Fibroblast of skin of scalp (primary cell): ENCODE measurements around the gene C3orf20.

Source experiments
- DNase-seq: peaks from one replicate; pipeline ENCODE4 v3.0.0-alpha.2; 2013

Gene C3orf20

DNA sequence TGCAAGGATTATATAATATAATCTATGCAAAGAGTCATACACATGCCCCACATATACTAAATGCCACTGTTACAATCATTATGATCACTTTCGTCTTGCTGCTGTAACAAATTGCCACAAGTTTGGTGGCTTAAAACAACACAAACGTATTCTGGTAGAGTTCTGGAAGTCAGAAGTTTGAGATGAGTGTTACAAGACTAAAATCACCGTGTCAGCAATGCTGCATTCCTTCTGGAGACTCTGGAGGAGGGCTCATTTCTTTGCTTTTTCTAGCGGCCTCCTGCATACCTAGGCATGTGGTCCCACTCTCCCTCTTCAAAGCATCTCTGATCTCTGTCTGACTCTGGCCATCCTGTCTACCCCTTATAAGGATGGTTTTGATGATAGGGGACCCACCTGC lies 24.7 kb upstream of the C3orf20 start:
- no peak for DNase-seq

DNA sequence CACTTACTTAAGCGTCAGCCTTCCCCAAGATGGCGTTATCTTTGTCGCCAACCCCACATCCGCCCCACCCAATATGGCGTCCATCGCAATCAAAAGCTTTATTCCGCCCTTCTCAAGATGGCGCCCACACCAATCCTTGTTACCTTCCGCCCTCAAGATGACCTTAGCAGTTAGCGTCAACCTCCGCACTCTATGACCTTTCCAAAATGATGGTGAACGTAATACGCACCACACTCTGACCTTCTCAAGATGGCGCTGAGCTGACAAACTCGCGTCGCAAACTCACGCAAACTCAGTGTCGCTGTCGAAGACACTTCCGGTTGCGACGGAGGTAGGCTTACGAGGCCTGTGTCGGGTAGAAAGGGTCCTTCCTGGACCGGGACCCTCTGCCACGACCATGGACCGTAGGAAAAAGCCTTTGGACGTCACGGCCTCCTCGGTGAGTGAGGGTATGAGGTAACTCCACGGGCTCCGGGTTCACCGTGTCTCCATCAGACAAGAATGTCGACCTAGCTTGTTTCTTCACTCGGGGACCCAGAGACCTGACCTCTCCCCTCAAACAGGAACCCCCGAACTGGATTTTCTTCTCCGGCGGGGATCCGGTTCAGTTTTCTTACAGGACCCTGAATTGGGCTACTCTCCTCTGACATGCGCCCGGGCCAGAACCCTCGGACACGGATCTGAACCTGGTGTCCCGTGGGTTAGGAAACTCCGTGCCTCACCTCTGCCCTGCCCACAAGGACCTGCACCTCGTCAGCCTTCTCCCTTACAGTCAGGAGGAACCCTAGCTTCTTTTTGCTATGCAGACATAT lies 23.3 kb upstream of the C3orf20 start, which contains the start of gene CCDC174:
TSS of gene CCDC174 (plus strand) at position 323 of the 812 bp plus-strand sequence. CDS start at position 398, 75 bp downstream.
- peak; percentile 99 for DNase-seq

DNA sequence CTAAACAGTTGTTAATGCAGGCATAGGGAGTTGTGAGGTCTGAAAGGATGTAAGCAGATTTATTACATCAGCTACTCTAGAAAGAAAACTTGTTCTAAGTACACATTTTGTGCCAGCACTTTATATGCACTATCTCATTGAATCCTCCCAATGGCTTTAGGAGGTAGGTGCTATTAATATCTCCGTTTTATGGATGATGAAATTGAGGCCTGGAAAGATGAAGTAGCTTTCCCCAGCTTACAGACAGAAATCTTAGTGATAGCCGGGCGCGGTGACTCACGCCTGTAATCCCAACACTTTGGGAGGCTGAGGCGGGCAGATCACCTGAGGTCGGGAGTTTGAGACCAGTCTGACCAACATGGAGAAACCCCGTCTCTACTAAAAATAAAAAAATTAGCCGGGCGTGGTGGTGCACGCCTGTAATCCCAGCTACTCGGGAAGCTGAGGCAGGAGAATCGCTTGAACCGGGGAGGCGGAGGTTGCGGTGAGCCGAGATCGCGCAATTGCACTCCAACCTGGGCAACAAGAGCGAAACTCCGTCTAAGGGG lies 22.5 kb upstream of the C3orf20 start:
- DNase-seq: peak; percentile 32

DNA sequence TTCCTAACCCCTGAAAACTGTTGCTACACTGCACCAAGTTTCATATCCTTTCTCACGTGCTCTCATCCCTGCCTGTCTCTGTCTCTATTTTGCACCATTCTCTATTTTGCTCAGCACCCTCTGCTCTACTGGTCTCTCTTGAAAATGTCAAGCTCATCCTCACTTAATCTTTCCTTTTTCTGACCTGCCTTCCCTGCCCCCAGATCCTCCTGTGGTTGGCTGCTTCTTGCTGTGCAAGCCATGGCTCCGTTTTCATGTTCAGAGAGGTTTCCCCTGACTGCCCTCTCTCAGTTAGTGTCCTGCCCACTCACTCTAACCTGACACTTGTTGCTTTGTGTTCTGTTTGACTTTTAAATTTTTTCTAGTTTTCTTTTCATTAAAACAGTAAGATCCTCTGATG lies 17.4 kb upstream of the C3orf20 start:
- DNase-seq: no peak

DNA sequence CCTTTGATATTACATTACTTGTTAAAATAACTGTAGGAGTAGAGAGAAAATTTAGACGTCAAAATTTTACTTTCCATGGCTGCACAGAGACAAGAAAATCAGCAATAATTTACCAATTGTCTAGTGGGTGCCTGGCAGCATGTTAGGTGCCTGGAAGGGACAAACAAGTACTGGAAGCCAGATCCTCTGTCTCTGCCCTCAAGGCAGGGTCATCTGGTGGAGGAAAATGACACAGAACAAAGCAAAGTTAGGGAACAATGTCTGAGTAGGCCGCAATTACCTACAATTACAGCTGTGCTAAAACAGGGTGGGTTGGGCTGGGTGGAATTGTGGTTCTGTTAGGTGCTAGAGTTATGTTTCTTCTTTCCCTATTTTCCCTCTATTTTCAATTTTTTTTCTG lies 16.0 kb upstream of the C3orf20 start:
- no peak for DNase-seq

DNA sequence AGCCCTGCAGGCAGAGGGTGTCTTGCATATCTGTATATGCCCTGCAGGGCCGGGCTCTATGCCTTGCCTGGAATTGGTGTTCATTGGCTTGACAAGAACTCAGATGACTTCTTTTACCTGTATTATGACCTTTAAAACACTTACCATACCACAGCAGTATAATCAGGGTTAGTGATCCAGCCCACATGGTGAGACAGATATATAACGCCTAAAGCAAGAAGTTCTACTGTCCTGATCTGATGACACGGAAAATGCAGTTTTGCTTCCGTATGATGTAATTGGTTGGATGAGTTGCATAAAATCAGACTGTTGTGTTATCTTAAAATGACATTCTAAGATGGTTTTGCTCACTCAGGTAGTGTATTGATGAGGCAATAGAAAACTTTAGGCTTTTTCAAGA lies 14.0 kb upstream of the C3orf20 start:
- no peak for DNase-seq

DNA sequence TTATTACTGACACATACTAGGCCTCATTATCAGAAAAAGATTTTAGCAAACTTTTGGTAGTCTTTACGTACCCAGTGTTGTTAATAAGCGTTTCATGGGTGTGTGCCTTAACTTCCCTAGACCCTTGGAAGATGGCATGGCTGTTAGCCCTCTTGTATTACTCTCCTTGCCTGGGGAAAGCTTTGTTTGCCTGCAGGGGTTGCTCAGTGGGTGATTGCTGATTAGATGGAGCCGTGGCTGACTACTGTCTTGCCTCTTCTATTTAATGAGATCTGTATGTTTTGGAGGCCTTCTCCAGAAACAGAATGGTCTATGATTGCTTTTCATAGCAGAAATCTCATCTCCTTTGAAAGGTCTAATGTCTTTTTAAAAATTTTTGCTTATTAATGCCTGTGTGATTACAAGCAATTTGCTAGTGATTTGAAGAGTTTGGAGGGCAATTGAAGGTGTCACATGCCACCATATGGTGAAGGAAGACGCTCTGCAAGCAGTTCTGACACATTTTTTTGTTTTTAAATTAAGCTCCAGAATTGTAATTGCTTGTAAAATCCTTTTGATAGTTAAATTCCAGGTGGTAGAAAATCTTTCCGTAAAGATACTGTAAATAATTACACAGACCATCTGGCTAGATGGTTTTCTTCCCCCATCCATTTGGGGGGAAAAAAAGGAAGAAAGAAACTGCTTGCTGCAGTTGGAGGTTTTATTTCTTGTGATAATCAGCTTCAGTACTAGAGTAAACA lies 11.4 kb upstream of the C3orf20 start:
- no peak for DNase-seq

DNA sequence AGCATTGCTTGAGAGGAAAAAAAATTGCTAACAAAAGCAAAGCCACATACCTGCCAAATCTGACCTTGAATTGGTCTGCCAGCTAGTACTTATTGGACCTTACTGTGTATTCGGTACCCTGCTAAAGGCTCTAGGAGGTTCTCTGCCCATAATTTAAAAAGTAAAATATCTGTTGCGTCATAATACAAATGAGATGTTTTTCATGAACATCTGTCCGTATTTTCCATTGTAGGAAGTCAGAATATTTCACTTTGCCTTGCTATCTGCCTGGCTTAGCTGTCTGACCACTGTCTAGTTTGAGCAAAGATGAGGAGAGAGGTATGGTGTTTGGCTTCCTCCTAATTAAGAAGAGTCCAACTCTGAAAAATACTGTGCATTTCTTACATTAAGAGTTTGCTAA lies 10.8 kb upstream of the C3orf20 start:
- no peak for DNase-seq

DNA sequence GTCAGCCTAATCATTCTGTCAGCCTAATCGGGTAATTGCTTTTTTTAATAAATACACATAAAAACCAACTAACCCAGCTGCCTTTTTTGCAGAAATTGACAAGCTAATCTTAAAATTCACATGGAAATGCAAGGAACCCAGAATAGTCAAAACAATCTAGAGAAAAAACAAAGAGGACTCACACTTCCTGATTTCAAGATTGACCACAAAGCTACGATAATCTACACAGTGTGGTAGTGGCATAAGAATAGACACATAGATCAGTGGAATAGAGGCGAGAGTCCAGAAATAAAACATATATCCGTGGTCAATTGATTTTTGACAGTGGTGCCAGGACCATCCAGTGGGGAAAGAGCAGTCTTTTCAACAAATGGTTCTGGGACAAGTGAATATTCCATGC lies 2.4 kb upstream of the C3orf20 start:
- no peak for DNase-seq

DNA sequence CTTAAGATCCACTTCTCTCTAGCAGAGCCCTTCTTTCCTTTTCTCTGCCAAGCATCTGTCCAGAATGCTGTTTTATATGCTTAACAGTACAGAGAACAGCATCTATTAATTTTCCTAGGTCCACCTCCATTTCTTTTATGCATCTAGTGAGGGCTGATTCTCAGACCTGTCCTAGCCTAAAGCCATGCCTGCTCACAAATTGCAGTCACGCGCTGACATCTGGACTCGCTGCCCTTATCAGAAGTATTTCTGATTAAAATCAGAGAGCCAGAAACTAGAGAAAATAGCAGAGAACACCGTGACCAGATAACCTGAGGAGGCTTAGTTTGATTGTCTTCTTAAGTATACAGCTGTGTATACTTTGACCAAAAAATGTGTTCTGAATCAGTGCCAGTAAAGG lies 1.9 kb downstream of the C3orf20 start:
- no peak for DNase-seq

DNA sequence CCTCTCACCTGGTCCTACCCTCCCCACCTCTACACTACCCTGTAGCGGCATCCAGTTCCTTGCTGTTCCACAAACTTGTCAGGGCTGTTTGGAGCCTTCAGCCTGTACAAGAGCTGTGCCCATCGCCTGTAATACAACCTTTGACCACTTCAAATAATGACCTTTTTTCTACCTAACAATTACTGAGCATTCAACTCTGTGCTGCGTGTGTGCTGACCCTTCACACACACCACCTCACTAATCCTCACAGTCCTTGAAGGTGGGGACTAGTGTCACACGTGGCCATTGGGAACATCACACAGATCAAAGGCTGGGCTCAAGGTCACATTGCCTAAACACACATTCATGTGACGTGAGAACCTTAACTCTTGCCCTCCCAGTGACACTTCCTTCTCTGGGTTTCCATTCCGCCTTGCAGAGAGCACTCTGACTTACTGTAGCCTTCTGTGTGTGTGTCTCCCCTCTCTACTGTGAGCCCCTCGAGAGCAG lies 3.1 kb downstream of the C3orf20 start:
- no peak for DNase-seq

DNA sequence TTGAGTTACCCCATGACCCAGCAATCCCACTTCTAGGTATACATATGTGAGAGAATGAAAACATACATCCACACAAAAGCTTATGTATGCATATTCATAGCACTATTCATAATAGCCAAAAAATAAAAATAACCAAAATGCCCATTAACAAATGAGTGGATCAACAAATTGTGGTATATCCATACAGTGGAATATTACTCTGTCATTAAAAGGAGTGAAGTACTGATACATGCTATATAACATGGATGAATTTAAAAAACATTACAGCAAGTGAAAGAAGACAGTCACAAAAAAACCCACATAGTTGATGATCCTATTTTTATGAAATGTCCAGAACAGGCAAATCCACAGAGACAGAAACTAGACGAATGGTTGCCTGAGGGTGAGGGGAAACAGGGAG lies 5.2 kb downstream of the C3orf20 start:
- DNase-seq: no peak

DNA sequence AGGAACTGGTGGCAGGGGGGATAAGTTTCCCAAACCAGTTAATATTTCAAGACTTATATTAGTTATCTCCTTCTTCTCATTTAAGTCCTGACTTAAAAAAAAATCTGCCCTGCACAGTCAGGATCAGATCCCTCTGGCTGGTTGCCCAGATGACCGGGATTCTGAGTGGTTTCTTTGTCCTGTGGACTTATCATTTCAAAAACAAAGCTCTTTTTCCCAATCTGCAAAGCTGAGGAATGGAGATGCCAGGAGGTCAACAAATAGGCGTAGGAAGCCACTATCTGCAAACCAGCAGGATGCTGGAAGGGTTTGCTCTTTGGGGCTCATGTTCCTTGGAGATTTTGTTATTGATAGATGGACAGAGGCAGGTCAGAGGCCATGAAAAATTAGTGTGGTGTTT lies 5.8 kb downstream of the C3orf20 start:
- peak; percentile 4 for DNase-seq

DNA sequence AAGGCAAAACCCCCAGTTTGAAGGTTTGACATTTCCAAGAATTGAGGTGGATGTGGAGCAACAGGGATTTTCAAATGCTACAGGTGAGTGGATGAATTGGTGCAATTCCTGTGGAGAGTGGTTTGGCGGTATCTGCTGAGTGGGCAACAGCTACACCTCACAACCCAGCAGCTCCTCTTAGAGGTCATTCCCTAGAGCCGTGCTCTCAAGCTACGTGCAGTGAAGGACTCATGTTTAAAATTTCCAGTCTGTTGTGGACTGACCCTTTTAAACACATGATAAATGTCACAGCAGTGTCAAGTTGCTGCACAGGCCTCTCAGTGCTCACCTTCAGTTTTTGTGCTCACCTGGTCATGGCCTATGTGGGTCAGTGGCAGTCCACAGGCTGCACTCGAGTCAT lies 9.5 kb downstream of the C3orf20 start:
- DNase-seq: no peak

DNA sequence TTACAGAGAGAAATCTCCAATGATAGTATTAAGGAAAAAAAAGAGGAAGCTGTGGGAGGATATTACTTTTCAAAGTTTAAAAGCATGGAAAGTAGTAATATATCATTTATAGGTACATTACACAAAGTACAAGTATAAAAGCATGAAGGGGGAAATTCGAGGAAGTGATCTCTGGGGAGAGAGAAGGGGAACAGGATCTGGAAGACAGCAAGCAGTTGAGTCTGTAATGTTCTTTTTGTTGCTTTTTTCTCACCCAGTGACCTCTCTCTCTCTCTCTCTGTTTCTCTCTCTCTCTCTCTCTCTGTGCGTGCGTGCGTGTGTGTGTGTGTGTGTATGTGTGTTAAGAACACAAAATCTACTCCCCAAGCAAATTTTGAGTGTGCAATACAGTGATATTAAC lies 10.2 kb downstream of the C3orf20 start:
- no peak for DNase-seq

DNA sequence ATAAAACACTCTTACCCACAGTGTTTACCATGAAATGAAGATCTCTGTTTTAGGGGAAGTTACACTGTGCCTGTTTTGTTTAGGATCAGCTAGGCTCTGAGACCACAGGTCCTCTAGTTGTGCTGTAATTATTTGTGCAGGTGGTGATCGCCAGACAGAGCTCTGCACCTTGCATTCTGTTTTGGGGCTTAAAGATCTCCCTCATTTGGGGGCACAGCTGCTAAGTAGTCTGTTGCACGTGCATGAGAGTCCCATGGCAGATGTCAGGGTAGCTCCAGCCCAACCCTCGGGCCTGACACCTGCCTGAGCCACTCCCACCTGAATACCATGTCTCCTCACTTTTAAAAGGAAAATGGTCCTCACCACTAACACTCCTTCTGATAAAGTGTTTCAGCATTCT lies 12.4 kb downstream of the C3orf20 start:
- no peak for DNase-seq

DNA sequence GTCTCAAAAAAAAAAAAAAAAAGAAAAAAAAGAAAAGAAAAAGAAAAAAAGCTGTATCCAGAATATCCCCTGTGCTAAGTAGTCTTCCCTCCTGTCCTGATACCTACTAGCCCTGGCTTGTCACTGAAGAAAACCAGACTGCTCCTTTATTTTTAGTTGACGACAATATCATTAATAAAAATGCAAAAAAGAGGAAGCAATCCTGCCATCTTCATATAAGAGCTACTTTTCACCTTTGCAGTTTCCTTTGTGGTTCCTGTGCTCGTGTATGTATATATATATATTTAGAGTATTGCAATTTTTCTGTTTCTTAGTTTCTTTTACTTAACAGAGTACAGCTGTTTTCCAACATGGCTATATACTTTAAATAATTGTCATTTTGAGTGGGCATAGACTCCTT lies 13.6 kb downstream of the C3orf20 start:
- DNase-seq: no peak

DNA sequence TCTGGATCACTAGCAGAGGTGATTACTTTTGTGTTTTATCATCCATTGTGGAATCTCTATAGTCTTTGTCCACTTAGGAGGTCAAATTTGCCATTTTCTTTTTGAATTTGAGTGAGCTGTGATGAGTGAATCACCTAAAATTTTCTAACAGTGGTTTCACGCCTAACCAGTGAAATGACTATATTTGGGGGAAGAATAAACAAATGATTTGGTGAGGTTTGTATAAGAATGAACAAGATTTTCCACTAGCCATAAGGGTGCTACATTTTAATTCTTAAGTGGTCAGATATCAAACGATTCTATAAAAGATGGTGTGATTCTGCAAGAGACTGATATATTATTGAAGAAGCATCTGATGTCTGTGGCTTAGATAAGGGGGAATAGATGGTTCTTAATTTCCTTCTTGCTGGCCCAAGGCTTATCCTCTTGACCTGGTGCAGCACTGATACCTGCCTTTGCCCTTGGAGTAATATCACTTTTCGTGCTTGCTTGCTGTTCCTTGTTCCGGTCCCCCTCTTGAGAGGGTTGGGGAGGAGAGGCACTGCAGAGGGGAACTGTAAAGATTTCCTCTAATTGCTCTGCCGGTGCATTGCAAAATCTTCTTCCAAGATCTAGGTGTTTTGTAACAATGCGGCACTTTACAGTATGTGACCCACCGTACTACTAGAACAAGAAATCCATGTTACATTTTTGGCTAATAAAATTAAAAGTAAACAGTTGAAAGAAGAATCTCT lies 14.5 kb downstream of the C3orf20 start:
- DNase-seq: no peak

DNA sequence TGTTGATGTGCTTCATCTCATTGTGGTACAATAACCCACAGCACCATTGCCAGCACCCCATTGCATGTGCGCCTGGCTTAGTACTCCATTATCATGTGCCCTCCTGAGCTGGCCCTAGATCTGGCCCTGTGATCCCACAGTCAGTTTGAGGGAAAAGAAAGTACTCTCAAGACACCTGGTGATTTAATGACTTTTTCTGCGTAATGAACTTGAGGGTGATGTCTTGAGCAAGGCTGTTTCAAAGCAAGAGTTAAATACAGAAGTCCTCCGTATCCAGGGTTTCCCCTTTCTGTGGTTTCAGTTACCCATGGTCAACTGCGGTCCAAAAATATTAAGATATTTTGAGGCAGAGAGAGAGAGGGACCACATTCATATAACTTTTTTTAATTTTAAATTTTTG lies 16.3 kb downstream of the C3orf20 start:
- no peak for DNase-seq

DNA sequence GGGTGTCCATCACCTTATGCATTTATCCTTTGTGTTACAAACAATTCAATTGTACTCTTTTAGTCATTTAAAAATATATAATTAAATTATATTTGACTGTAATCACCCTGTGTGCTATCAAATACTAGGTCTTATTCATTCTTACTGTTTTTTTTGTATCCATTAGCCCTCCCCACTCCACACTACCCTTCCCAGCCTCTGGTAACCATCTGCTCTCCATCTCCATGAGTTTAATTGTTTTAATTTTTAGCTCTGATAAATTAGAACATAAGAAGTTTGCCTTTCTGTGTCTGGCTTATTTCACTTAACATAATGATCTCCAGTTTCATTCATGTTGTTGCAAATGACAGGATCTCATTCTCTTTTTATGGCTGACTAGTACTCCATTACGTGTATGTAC lies 16.8 kb downstream of the C3orf20 start:
- DNase-seq: no peak

DNA sequence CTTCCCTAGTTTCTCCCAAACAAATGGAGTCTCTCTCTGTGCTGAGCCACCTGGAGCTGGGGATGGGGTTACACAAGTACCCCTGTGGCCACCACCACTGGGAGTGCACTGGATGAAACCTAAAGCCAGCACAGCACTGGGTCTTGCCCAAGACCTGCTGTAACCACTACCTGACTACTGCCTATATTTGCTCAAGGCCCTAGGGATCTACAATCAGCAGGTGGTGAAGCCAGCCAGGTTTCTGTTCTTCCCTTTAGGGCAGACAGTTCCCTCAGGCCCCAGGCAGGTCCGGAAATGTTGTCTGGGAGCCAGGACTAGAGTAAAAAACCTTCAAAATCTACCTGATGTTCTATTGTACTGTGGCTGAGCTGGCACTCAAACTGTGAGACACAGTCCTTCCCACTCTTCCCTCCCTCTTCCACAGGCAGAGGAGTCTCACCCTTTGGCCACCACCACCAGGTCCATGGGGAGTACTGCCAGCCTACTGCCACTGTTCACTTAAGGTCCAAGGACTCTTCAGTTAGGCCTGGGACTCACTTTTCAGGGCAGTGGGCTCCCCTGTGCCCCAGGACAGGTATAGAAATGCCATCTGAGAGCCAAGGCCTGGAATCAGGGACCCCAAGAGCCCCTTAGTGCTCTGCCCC lies 23.8 kb downstream of the C3orf20 start:
- no peak for DNase-seq

DNA sequence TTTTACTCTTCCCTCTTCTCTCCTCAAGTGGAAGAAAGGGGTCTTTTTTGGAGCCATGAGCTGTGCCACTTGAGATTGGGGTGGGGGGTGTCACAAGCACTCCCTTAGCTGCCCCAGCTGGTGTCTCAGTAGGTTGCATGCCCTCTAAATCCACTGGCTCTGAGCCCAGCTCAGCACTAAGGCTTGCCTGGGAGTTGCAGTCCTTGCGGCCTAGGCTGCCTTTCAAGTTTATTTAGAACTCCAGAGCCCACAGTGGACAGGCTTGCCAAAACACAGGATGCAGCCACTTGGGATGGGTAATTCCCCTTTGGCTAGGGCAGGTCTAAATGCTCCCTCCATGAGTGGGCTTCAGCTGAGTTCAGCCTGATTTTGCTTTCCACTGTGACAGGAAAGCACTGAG lies 24.7 kb downstream of the C3orf20 start:
- DNase-seq: no peak
